HG03558 (cell line): ENCODE data around the gene THADA.

ENCODE experiments used
- ATAC-seq: cut with Tn5 transposase; IDR thresholded peaks from one replicate; pipeline ENCODE4 v1.9.1; 2021; ENCODE audit warnings: moderate number of reproducible peaks; ENCODE audit not compliant: unreplicated experiment; ENCODE audit errors: extremely low read depth

Gene THADA

DNA sequence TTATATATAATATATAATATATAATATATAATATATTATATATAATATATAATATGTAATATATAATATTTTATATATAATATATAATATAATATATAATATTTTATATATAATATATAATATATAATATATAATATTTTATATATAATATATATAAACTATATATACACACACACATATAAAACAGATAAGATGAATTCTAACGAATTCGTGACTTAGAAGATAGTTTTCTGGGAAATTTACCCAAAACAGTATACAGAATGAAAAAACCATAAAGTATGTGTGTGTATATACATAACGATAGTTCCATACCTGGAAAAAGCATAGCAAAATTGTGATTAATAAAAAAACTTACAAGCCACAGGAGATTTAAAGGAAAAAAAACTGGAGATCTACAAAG lies 80.6 kb downstream of the THADA start:
- ATAC-seq, result no peak

DNA sequence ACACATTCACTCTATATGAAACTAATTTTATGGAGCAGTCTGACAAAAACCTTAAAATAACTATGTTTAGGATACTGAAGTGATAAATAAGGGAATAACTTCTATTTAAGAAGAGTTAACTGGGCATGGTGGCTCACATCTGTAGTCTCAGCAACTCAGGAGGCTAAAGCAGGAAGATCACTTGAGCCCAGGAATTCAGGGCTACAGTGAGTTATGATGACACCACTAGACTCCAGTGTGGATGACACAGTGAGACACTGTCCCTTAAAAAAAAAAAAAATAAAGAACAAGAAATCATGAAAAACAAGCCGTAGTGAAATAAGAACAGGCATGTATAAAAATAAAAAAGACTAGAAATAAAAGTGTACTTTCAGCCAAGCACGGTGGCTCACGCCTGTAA lies 82.0 kb downstream of the THADA start:
- ATAC-seq, result no peak

DNA sequence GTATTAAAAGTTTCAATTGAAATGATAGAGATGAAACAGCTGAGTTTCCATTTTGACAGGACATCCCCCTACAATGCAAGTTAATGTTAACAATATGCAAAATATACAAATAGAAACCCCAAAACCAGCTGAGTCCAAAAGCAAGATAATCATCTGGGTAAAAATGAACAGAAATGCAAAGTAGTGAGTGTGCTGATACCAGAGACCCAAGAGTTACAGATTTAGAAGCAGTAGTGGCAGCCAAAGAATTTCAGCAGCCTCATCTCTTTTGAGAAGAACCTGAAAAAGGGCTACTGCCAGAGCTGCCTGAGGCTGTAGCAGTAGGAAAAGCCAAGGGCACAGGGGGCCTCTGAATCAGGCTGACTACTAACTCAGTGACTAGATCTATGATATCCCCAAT lies 82.6 kb downstream of the THADA start:
- ATAC-seq, result no peak

DNA sequence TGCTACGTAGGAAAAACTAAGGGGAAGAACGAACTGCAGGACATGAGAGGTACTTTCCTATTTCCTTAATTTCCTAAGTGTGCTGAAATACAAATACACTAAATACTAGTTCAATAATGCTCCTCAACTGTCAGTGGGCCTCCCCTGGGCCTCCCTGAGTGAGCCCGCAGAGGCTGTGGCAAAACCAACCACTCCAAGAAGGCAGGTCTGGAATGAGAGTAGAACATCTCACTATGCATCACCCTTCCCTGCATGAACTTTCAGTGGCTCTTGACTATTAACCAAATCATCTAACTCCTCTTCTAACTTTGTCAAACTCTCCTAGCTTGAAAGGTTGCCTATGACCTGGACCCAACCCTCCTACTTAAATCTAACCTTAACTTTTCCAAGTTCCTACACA lies 84.6 kb downstream of the THADA start:
- no peak for ATAC-seq

DNA sequence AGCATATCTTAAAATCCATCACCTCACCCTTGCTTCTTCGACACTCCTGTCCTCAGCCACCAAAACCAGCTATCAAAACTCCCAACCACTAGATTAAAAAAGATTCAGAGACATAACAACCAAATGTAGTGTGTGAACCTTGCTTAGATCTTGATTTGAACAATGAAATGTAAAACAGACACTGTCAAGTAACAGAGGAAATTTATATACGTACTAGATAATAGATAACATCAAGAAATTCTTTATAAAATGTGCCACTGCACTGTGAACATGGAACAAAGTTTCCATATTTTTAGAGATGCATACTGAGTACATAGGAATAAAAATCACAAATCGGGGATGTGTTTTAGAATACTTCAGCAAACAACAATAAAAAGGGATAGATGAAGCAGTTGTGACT lies 86.0 kb downstream of the THADA start:
- no peak for ATAC-seq

DNA sequence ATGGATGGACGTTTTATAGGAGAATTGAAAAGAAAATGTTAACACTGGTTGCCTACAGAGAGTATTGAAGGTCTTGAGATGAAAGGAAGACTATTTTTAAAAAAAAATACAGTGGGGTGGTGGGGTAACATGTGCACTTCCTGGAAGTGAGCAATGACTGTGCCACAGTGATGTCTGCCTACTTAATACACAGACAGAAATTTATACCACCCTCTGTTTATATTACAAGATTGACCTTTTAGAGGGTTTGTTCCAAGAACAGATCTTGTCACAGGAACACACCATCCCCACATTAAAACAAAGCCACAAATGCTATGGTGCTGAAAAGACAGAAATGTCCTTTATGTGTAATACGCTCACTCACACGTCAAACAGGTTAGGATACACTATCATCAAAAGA lies 87.6 kb downstream of the THADA start:
- ATAC-seq, result no peak

DNA sequence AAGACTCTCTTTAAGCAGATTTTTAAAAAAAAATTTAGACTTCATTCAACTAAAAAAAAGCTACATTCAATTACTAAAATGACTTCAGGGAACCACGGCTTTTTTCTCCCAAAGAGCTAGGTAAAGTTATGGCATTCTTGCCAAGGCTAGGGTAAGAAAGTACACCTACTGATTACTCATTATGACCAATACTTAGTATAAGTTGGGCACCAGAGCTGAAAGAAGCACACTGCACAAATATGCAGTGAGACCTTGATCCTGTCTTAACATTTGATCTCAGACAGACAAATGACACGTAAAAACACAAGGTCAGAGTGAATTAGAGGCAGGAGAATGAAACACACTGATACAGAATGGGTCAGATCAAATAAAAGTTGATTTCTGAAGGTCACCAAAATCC lies 88.7 kb downstream of the THADA start:
- no peak for ATAC-seq

DNA sequence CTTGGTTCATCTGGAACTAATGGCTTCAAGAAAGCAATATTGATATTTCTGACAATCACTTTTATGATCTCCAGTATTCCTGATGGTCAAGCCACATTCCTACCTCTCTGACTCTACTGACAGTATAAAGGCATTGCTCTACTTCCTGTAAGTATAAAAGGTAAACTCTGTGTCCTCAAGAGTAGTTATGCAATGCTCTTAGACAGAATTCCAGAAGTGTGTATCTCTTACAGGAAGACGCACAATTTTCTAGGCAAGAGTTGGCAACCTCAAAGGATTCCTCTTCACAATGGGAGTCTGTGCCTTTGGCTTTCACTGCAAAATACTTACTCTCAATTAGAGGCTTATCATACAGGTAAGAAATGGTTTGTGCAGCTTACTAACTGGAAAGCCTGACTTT lies 100.1 kb downstream of the THADA start:
- no peak for ATAC-seq

DNA sequence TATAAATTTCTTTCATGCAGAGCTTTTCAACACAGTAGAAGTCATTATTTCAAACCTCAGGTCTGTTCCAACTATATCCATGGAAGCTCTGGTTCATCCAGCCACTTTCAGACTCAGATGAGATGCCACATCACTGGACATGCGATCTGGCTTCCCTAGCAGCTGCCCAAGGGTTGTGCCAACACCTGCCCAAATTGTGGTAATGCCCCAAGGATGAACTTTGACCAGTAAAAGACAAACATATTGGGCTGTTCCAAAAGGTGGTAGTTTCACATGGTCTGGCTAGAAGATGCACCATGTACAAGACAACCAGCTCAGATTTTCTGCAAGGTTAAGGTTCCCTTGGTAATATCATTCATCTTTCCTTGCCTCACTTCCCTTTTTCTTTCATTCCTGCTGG lies 101.9 kb downstream of the THADA start:
- no peak for ATAC-seq

DNA sequence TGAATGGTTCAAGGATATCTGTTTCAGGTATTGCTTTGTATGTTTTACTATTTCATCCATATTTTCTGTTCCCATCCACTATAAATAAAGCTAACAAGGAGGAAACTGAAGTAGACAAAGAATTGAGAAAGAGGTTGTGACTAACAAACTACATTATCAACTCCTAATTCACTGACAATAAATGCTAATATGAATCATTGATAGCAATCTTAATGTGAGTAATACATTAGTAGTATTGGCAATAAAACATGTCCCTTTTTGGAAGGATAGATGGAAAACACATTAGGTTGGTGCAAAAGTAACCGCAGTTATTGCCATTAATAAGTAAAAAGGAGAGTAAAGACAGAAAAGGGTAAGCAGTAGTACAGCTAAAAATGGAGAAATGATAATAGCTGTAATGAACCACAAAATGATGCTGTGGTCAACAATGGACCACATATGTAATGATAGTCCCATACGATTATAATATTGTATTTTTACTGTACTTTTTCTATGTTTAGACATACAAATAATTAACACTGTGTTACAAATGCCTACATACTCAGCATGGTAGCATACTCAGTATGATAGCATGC lies 104.7 kb downstream of the THADA start:
- no peak for ATAC-seq

DNA sequence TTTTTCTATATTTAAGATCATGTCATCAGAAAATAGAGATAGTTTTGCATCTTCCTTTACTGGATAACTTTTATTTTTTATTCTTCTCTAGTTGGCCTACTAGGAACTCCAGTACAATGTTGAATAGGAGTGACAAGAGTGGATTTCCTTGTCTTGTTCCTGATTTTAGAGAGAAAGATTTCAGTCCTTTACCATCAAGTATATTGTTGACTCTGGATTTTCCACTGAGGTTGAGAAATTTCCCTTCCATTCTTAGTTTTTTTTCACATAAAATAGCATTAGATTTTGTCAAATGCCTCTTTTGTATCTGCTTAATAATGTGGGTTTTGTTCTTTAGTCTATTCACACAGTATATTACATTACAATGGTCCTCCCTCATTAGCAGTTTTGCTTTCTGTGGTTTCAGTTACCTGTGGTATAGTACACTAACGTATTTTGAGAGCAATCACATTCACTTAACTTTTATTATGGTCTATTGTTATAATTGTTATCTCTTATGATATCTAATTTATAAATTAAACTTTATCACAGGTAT lies 105.5 kb downstream of the THADA start:
- ATAC-seq, result no peak

DNA sequence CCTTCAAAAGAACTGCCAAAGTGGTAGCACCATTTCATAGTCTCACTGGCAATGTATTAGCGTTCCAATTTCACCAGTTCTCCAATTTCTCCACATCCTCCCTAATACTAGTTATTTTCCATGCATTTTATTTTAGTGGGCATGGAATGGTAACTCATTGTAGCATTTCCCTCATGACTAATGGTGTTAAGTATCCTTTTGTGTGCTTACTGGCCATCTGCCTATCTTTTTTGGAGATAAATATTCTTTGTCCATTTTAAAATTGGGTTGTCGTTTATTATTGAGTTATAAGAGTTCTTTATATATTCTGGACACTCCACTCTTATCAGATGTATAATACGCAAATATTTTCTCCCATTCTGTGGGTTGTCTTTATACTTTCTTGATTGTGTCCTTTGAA lies 107.1 kb downstream of the THADA start:
- ATAC-seq, result no peak

DNA sequence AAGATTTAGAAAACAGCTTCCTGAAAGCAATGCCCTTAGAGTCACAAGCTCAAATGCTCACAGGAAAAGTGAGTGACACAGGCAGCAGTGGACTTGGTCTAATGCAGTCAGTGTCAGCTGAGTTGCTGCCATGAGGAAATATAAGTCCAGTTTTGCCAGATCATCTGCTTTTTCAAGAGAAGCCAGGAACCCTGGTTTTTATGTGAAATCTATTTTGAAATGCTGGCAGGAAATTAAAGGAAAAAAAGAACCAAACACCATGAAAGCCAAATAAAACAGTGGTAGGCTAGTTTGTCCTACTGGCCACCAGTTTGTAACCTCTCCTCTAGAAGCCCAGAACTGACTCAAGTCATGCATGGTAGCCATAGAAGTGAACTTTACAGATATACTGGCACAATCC lies 109.2 kb downstream of the THADA start:
- no peak for ATAC-seq

DNA sequence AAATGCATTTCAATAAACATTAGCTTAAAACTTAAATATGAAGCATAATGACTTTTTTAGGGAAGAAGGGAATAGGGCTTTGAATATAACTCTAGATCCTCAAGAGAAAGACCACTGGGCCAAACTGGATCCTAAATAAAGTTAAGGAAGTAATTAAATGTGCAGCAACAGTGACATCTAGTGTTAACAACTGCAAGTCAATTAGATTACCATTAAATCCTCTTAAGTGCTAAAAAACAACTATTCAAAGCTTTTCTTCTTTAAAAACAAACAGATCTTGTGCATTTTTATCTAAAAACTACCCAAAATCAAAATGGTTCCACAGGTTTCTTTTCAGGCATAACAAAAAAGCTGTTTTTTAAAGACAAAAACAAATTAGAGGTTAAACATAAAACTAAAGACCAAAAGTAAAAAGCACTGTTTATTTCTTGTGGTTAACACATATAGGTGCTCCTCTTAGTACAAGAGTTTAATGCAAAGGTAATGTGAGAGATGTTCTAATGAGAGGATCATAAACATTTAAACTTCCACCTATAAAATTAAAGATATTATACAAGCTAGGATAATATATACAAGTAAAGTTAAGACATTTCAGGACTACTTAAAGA lies 111.4 kb downstream of the THADA start:
- ATAC-seq, result no peak

DNA sequence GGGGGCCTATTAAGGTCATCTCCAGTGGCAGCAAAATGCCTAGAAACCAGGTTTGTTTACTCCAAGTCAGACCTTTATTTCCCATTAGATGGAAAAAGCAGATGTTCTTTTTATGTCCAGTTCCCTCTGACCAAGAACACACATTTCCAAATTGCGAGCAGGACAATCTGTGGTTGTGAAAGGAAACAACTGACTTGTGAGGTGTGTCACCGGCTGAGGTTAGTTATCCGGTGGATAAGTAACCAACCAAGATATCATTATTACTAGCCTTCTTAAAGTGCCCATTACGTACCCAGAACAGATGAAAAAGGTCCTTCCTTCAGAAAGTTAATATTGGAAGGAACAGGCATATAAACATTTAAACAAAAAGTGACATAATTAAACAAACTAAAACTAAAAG lies 112.9 kb downstream of the THADA start:
- ATAC-seq, result no peak

DNA sequence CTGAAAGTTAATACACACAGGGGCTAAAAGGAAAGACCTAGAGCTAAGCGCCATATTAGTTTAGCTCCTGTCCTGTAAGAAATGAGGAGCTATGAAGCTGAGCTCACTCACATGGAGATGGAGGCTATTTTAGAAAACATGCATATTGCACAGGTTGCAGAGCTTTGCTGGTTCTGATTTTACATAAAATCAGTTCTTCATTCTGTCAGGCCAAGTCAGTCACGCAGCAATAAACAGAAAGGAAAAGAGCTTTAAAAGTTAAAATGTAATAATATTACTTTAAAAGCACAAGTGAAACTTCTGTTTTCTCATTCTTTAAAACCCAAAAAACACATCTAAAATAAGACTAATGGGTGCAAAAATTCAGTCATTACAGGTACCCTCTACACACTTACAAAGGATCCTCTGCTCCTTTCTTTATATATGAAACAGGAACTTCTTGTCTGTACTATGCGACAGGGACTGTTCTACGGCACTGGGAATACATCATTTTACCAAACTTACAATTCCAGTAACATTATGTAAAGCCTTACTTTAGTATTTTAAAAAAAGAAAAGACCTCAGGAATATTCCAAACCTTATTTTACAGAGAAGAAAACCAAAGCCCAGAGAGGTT lies 113.8 kb downstream of the THADA start:
- ATAC-seq, result no peak

DNA sequence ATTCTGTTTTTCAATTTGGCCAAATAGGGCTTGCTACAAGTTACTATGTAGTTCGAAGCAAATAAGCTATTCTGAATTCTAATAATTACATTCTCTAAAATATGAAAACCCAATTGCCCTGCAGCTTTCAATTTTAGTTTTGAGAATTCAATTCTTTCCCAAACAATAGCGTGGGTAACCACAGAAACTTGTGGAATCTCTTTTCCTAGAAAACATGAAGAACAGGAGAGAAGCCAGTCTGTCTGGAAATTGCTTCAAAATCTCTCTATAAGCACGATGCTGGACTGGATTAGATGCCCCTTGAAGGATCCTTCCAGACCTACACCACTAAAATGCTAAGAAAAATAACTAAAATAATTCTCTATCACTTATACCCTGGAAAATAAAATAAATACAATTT lies 115.0 kb downstream of the THADA start:
- no peak for ATAC-seq

DNA sequence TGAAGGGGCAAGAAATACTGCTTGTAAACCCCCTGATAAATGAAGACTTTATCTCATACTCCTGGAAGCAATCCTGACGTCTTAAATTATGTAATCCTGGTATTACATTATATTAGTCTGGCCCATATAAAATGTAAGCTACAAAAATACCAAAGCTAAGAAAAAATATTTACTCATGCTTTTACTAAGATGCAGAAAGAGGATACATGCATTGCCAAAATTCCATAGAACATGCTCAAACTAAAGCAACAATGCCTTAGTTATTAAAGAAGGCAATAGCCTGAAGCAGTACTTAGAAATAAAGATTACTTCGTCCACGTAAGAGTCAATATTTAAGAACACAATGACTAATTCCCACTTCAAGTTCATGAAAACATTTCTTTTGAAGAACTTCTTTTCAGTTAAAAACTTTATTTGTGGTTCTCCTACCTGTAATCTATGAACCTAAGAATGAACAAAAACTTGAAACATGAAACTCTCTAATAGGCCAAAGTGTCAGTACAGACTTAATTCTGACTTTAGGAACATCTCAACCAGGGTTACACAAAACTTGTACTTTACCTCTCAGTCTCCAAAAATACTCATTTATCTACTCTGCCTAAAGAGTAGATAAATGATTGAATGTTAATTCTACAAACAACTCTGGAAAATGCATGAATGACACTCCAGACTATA lies 117.3 kb downstream of the THADA start:
- ATAC-seq, result no peak

DNA sequence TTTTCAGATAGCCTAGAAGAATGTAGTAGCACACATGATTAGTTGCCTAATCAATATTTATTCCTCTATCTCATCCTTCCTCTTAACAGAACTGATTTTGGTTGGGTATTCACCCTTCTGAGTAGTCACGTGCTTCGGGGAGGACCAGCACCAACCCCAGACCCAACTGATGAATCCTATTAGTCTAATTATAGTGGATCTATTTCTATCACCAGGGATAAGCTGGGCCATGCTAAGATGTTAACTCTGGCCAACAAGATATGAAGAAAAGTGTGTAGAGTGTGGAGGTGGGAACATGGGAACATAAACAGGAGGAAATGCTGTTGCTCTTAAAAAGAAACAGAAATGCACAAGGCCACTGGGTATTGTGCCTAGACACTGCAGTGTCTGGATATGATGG lies 119.9 kb downstream of the THADA start:
- no peak for ATAC-seq

DNA sequence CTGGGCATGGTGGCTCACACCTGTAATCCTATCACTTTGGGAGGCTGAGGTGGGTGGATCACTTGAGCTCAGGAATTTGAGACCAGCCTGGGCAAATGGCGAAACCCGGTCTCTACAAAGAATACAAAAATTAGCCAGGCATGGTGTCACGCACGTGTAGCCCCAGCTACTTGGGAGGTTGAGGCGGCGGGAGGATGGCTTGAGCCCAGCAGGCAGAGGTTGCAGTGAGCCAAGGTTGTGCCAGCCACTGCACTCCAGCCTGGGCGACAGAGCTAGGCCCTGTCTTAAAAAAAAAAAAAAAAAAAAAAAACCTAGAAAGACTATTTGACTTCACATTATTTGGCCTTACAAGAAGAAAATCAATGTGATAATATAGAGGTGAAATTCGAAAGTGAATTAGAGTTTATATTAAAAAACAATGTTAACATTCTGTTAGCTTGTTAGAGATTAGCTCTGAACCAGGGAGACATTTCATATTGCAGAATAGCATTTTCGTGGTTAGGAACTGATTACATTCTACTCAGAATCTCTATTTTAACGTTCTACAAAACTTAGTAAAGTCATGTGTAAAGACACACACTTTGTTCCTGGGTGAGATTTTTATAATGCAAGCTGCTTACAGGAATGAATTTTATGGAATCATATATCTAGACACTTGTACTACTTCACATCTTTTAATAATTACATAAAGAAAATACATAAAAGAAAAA lies 120.5 kb downstream of the THADA start:
- ATAC-seq, result no peak

DNA sequence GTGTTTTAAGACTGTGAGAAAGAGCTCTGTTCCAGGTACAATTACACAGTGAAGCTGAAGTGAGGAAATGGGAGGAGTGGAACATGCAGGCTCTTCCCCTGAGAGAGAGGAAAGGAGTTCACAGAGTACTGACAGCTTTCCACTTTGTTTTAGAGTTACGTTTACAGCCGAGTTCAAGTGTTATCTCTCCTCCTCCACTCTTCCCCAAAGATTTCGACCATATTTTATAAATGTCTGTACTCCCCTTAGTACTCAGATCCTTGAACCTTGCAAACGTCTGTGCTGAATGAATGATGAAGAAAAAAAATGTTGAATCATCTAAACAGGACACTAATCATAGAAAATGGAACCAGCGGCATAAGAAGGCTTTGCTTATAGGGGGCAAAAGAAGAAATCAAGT lies 121.6 kb downstream of the THADA start:
- ATAC-seq, result no peak
